Kidney (tissue), 14 donors: ENCODE results near the gene AK3. TPM values are rescaled to one million over a fixed set of nuclear protein-coding genes. Genes with fewer than 3 reads are reported as not detected.

Source experiments
- DNase-seq, 5 donors: peaks; one replicate each; pipeline ENCODE4 v3.0.0-alpha.2; 2013 to 2020
- FAIRE-seq: peaks from 2 replicates; lab custom pipeline; 2012; peaks lifted over from hg19 to GRCh38; lab: Jason Lieb, UNC
- H3K27ac ChIP-seq, 2 donors: one replicate each; pipeline ENCODE4 v1.7.0; 2013; ENCODE audit warnings: low read depth in 2 of 2, low read length in 2 of 2, inconsistent platforms in 1 of 2
- H3K27me3 ChIP-seq: one replicate; pipeline ENCODE4 v1.7.1; 2013; ENCODE audit warnings: low read length, inconsistent platforms; ENCODE audit not compliant: control insufficient read depth, insufficient read depth
- H3K36me3 ChIP-seq, 3 donors: one replicate each; pipeline versions ENCODE4 v1.7.0 to v1.7.1; 2013; ENCODE audit warnings: low read length in 3 of 3, control low read depth in 1 of 3, inconsistent platforms in 1 of 3; ENCODE audit not compliant: insufficient read depth in 3 of 3, control insufficient read depth in 2 of 3
- H3K4me1 ChIP-seq, 3 donors: one replicate each; pipeline versions ENCODE4 v1.7.0 to v1.7.1; 2013; ENCODE audit warnings: low read length in 3 of 3, inconsistent platforms in 1 of 3, low read depth in 1 of 3; ENCODE audit not compliant: control insufficient read depth in 2 of 3, insufficient read depth in 2 of 3
- H3K4me3 ChIP-seq, 3 donors: one replicate each; pipeline versions ENCODE4 v1.7.0 to v1.8.1; 2013; ENCODE audit warnings: low read length in 3 of 3, control low read depth in 1 of 3, inconsistent platforms in 1 of 3
- H3K9ac ChIP-seq, 3 donors: one replicate each; pipeline versions ENCODE4 v1.7.0 to v1.7.1; 2013; ENCODE audit warnings: low read length in 3 of 3, control low read depth in 1 of 3, inconsistent platforms in 1 of 3
- H3K9me3 ChIP-seq, 3 donors: one replicate each; pipeline versions ENCODE4 v1.7.0 to v1.7.1; 2013; ENCODE audit warnings: low read length in 3 of 3, control low read depth in 1 of 3, inconsistent platforms in 1 of 3; ENCODE audit not compliant: control insufficient read depth in 2 of 3, insufficient read depth in 1 of 3
- CTCF ChIP-seq: IDR thresholded peaks from 3 replicates; pipeline ENCODE4 v1.5.1; 2012; ENCODE audit warnings: mild to moderate bottlenecking, moderate library complexity, borderline replicate concordance; ENCODE audit not compliant: insufficient read depth; ENCODE audit errors: extremely low read depth
- intact Hi-C: fragments of 100-400 bp; cut with DNase I; formaldehyde crosslinking; loops from one replicate; pipeline ENCODE4 v1.11.1; 2022
- polyA plus RNA-seq: library from polyadenylated mRNA; stranded (reverse); fragments of 350-450 nt; fragmentation: Illumina TruSeq; extraction: RNeasy Lipid Tissue Mini Kit (QIAGEN cat#74804); gene quantifications from one replicate; pipeline ENCODE4 v1.2.3, GENCODE V29; 2014; ENCODE audit warnings: low read depth, low replicate concordance; ENCODE audit not compliant: insufficient read depth
- total RNA-seq: library from RNA; stranded (reverse); fragmentation: NEBNext Ultra II Directional; extraction: Animal tissue kit (Norgen Biotek cat#: 25700); gene quantifications from one replicate; pipeline ENCODE4 v1.2.1, GENCODE V29; 2021
- donor health status: control.
- donor health status: control.
- donor health status: control.
- donor health status: control.
- donor health status: control.
- donor health status: DM: yes; HTN: yes; CAD: no.
- donor health status: Normal renal cell carcinoma (clear cell type).

The AK3 gene
- total and polyA plus RNA-seq, 2 donors from 2014 or later = 70.9 to 93.5 TPM

- intact Hi-C loops = no loop called here
- Histone ChIP-seq H3K9ac (no peak overlapping the region), H3K27me3 (no peaks in the 10 kb centered on the region), H3K4me3 (no peak overlapping the region), H3K36me3 (peaks cover 10 to 56% (median 41%) of the 10 kb centered on the region in 3 donors), H3K27ac (no peak overlapping the region), H3K4me1 (no peaks in the 10 kb centered on the region), H3K9me3 (no peaks in the 10 kb centered on the region)
- no peak for TF ChIP-seq CTCF
- no peak for FAIRE-seq
- DNase-seq = no peak
Observed at GRCh38 chr9:4716163-4716562, 24.8 kb downstream of the AK3 start.

- intact Hi-C loops = no loop called here
- Histone ChIP-seq H3K4me1 (no peaks in the 10 kb centered on the region), H3K27me3 (no peaks in the 10 kb centered on the region), H3K9me3 (no peaks in the 10 kb centered on the region), H3K36me3 (peaks cover 10 to 56% (median 43%) of the 10 kb centered on the region in 3 donors), H3K9ac (no peak overlapping the region), H3K4me3 (no peak overlapping the region), H3K27ac (no peak overlapping the region)
- DNase-seq = no peak
- TF ChIP-seq CTCF = no peak
- FAIRE-seq = no peak
Observed at GRCh38 chr9:4714266-4715016, 26.6 kb downstream of the AK3 start.

GRCh38 chr9:4713849-4714248, 27.2 kb downstream of the AK3 start:
- Histone ChIP-seq H3K27me3 (no peaks in the 10 kb centered on the region), H3K9ac (no peak overlapping the region), H3K36me3 (peaks cover 8 to 53% (median 41%) of the 10 kb centered on the region in 3 donors), H3K4me3 (no peak overlapping the region), H3K4me1 (no peaks in the 10 kb centered on the region), H3K9me3 (no peaks in the 10 kb centered on the region), H3K27ac (no peak overlapping the region)
- no peak for TF ChIP-seq CTCF
- FAIRE-seq (peak; percentile 23), DNase-seq (no peak)
- intact Hi-C loops = no loop called here
